Fibroblast of gingiva (primary cell): ENCODE results near the gene CDH22.

Experiments used
- DNase-seq: peaks from one replicate; pipeline ENCODE4 v3.0.0-alpha.2; 2011; ENCODE audit warnings: low read depth

The CDH22 gene

DNA sequence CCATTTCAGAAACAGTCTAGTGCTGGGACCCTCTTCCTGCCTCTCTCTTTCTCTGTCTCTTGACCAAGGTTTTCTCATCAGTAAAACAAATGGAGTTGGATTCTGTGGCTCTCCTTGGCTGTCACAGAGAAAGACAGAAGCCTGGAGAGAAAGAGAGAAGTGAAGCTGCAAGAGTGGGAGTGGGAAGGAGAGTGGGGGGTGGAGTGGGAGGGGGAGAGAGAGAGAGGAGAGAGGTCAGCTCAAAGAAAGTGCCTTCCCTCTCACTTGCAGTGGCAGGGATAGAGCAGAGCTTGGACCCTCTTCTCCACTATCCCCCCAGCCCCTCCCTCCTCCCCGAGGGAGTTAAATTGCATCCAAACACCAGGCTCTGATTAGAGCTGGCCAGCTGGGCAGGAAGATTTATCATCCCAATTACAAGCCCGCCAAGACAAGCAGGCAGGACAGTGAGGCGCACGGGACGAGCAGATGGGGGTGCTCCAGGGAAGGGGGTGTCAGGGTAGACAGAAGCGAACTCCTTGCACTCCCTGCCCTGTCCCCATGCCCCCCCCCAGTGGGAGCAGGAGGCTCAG, 115.8 kb downstream of the CDH22 start:
- no peak for DNase-seq

DNA sequence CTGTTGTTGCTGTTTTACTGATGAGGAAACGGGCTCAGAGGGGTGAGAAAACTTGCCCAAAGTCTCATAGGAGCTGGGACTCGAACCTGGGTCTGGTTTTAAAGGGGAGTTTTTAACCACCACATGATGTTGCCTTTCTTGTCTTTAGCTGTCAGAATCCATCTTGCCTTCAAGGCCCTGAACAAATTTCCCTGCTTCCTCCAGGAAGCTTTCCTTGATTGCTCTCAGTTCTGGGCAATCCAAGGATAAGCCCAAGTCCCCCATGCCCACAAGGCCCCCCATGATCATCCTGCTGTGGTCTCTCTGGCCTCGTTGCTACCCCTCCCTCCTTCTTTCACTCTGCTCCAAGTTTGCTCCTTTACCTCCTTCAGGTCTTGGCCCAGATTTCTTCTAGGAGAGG, 116.7 kb downstream of the CDH22 start:
- no peak for DNase-seq

DNA sequence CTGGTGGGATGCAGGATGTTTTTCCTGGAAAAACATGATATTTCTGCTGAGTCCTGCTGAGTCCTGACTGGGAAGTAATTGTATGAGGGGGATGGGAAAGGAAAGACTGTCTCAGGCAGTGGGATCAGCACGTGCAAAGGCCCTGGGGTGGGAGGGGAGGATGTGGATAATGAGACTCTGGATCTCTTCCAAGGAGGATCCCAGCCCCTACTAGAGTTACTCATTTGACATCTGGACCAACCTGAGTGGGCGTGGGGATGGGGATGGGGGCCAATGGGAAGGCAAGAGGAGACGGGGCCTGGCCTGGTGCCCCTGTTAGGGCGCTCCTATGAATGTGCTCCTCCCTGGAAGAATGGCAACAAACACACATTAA, 117.1 kb downstream of the CDH22 start:
- DNase-seq = no peak

GRCh38 chr20:46190478-46191167, 117.7 kb downstream of the CDH22 start:
- DNase-seq = no peak

GRCh38 chr20:46188866-46189541, 119.3 kb downstream of the CDH22 start:
- no peak for DNase-seq

DNA sequence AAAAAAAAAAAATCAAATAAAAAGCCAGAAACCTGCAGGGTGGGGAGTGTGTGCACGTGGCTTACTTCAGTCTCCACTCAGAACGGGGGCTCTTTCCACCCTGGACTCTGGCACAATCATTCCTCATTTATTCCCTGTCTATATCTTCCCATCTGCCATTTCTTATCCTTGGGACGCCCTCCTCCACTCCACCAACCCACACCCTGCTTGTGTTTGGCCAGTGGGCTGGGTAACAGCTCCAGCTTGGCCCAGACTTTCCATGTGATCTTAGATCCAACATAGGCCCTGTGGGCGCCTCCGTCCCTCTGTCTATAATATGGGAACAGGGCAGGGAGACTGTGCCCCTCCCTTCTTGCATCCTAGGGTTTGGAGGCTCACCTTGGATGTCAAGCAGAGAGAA, 122.1 kb downstream of the CDH22 start:
- no peak for DNase-seq

GRCh38 chr20:46185353-46185752, 122.9 kb downstream of the CDH22 start:
- no peak for DNase-seq

GRCh38 chr20:46183768-46184167, 124.5 kb downstream of the CDH22 start:
- no peak for DNase-seq

- DNase-seq = no peak
Observed at GRCh38 chr20:46182276-46183200, 125.8 kb downstream of the CDH22 start.

- no peak for DNase-seq
Observed at GRCh38 chr20:46179862-46180261, 128.4 kb downstream of the CDH22 start.

DNA sequence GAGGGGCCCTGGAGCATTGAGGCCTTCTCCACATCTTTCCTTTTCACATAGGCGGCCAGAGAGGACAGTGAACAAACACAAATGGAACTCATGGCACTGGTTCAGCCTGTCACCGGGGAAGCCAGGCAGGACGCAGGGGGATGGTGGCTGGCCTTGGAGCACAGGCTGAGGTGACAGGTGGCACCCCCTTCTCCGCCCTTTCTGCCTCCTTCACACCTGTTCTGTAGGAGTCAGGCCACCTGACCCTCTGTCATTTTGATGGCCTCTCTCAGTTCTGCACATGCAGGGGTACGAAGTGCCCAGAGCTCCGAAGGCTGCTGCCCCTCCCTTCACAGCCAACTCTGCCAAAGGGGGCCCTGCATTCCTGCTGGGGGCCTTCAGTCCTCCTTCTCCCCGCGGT, 129.4 kb downstream of the CDH22 start:
- no peak for DNase-seq

DNA sequence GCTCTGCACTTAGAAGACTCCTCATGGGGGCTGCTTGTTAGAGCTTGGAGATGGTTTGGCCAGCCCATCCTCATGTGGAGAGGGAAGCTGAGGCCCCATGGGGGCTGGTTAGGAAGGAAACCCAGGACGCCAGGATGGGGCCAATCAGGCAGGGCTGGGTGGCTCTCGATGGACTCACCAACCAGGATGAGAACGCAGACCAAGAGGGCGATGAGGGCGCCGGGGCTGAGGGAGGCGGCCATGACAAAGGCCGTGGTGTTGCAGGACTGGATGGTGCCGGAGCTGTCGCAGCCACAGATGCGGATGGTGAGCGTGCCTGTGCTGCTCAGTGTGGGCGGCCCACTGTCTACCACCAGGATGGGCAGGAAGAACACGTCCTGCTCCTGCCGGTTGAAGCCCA, 130.5 kb downstream of the CDH22 start:
- no peak for DNase-seq

GRCh38 chr20:46176739-46177378, 131.4 kb downstream of the CDH22 start:
- no peak for DNase-seq

GRCh38 chr20:46175127-46175494, 133.2 kb downstream of the CDH22 start:
- DNase-seq = no peak

GRCh38 chr20:46174469-46175126, 133.7 kb downstream of the CDH22 start:
- peak; percentile 31 for DNase-seq

DNA sequence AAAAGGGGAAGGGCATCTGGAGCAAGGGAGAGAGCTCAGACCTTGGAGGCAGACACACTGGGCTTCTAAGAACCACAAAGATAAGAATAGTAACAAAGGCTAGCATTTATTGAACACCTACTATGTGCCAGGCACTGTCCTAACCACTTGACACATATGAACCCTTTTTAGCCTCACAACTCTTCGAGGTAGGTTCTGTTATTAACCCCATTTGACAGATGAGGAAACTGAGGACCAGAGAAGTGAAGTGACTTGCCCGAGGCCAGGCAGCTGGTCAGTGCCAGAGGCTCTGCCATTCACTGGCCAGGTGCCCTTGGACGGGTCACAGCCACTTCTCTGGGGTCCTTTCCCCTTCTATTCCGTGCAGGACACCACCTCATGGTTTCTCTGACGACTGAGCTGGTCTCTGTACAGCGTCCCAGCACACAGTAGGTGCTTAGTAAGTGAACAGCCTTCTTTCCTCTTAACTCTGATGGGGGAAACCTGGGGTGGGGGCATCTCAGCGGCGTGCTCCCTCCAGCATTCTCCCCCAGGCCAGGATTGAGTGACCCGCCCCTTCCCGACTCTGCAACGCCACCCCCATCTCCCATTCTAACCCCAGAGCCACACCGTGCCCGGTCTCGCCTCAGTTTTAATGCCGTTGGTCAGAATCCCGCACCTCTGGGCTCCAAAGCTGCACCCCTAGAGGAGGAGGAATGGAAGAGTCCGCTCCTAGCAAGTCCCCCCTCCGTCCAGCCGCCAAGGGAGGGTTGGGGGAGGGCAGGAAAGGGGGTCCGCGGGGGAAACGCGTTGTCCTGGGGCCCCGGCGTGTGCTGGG, 134.4 kb downstream of the CDH22 start:
- no peak for DNase-seq

DNA sequence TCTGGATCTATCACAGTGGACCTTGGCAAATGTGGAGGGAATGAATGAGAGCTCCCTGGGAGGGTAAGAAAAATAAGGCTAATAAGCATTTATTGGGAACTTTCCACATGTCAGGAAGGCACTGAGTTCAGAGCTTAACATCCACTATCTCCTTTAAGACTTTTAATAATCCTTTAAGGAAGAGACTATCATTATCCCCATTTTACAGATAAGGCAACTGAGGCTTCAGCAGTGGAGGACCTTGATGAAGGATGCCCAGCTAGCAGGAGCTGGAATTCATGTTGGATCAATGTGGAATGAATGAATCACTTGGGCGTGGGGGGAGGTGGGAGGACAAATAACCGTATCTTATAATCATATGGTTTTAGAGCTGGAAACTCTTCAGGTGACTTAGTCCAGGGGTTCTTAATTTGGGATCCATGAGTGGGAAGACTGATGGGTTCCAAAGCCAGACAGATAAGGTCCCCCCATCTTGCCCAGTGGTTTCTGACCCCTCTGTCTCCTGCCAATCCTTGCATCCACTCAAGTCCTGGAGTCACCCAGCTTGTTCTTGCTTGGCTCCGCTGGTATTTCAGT, 135.2 kb downstream of the CDH22 start:
- no peak for DNase-seq

DNA sequence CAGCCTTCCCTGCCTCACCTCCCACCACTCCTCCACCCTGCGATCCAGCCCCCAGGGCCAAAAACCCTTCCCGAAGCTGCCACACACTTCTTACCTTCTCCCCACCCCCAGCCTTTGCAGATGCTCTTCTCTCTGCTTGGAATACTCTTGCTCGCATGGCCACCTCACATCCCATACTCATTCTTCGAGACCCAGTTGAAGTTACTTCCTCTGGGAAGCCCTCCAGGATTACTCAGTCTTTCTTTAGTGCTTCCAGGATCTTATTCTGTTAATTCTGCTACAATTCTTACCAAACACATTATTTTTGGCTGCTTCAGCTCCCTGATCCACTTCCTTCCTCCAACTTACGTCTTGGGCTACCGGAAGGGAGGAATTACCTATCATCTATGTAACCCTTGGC, 135.8 kb downstream of the CDH22 start:
- DNase-seq = no peak

DNA sequence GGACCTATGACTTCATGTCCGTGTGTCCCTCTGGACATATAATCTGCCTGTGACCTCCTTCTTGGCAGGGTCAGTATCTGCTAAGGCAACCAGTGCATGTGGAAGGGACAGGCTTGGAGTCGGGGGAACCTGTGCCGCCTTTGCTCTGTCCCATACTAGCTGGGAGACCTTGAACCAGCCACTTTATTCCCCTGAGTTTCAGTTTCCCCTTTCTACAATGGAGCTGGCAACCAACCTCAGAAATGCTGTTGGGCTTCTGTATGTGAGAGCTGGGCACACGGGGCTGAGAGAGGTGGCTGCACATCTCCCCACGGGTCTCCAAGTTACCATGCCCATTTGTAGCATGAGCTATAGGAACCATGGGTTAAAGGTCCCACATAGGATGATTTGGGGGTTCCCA, 136.4 kb downstream of the CDH22 start:
- no peak for DNase-seq

- DNase-seq = no peak
Observed at GRCh38 chr20:46171476-46171875, 136.8 kb downstream of the CDH22 start.
